Left renal pelvis (tissue), 4 donors: Measurements from ENCODE around the gene GOLGA8A. TPM values are rescaled to one million over a fixed set of nuclear protein-coding genes. Genes with fewer than 3 reads are reported as not detected.
"Not testable (repeated sequence)": the region's sequence is repeated elsewhere in the genome, so short reads cannot be mapped to it uniquely, and the experiment has no call there.

Experiments
- DNase-seq, 4 donors: peaks; one replicate each; pipeline ENCODE4 v3.0.0-alpha.2; 2013; ENCODE audit warnings: low read depth in 4 of 4, low spot score in 3 of 4
- polyA plus RNA-seq, 4 donors: library from polyadenylated mRNA; unstranded; fragments of 120-200 nt; gene quantifications; one replicate each; pipeline ENCODE4 v1.2.1, GENCODE V29; 2013; ENCODE audit not compliant: insufficient read length in 4 of 4

GOLGA8A gene, protein sequence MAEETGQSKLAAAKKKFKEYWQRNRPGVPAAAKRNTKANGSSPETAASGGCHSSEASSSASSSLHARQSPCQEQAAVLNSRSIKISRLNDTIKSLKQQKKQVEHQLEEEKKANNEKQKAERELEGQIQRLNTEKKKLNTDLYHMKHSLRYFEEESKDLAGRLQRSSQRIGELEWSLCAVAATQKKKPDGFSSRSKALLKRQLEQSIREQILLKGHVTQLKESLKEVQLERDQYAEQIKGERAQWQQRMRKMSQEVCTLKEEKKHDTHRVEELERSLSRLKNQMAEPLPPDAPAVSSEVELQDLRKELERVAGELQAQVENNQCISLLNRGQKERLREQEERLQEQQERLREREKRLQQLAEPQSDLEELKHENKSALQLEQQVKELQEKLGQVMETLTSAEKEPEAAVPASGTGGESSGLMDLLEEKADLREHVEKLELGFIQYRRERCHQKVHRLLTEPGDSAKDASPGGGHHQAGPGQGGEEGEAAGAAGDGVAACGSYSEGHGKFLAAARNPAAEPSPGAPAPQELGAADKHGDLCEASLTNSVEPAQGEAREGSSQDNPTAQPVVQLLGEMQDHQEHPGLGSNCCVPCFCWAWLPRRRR
- polyA plus RNA-seq: 100 to 1,000 TPM in 2 of 4 donors, 10 to 100 TPM in 2; 55.3 to 137 (median 92.1) TPM

DNA sequence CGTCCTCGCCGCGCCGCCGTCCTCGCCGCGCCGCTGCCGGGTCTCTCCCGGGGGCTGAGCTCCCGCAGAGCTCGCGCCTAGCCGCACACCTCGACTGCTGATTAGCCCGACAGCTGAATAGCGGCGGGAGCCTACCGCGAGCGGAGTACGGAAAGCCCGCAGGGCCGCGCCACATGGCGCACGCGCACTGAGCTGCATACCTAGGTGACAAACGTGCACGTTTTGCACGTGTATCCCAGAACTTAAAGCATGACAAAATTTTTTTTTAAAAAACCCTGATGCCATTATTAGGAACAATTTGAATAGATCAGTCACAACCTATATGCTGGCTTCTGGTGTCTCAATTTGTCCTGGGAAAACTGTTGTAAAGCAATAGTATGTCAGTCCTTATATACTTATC is at the start of gene GOLGA8A:
Gene GOLGA8A, minus strand, starts transcription at position 122 of the 400 bp plus-strand sequence. CDS start 48,117 bp downstream, outside the sequence.
- DNase-seq: peak; percentile 26 to 48 (median 40)

DNA sequence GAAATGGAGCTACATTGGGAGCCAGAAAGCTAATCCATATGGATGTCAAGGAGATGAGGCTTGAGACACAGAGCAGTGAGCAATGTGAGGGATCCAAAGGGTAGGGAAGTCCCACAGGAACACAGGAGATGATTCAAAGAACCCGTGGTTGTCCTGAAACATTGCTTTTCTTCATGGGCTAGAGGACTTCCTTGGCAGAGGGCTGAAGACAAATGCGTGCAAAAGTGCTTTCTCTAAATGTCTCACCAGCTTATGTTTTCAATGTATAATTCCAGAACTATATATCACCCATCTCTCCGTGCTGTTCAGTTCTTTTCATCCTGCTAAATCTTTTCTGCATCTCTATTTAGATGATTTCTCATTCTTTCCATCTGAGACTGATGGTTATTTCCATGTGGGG is 46.0 kb upstream of the GOLGA8A start:
- no peak for DNase-seq

DNA sequence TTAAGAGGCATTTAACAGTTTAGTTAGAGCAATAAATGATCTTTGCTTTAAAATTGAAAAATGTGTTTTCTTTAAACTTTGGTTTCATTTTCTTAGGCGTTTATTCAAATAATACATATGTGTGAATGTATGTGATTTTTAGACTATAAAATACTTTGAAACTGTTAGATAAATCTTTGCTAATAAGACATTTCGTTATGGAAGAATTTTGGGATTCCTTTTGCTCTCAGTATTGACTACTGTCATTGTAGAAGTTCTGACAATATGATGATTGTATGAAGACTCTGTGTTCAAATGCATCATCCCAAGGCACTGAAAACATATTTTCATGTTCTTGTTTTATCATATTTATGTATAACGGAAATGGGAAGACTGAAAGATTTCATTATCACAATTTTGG is 43.8 kb upstream of the GOLGA8A start:
- no peak for DNase-seq

DNA sequence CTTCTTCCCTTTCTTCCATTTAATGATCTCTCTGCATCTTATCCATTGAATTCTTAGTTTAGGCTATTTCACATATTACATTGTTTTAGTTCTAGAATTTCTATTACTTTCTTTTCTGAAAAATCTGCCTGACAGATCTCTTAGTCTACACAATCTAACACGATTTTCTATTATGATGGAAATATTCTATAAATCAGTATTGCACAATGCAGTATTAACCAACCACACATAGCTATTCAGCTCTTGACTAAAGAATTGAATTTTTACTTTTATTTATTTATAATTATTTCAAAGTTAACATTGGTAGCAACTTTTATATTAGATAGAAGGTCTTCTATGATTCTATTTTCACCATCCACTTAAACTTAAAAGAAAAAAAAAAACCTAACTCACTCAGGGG is 36.2 kb upstream of the GOLGA8A start:
- no peak for DNase-seq

GRCh38 chr15:34472947-34473346 is 35.3 kb upstream of the GOLGA8A start:
- no peak for DNase-seq

GRCh38 chr15:34470892-34471291 is 33.3 kb upstream of the GOLGA8A start:
- no peak for DNase-seq

DNA sequence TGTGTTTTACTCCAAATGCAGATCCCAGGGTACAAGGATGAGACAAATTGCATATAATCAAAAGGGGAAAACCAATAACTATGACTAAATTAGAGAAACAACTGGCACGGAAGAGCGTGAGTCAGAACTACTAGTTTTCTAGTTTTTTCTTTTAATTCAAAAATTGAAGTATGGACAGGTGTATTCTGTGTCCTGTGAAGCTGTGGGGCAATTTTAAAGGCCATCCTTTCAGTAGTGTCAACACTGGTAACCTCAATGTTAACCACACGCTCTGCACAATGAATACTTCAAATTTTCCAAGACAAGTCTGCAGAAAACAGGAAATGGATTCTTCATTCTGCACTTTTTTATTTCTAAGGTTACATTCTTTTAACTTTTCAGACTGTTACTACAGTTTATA is 32.5 kb upstream of the GOLGA8A start:
- no peak for DNase-seq

DNA sequence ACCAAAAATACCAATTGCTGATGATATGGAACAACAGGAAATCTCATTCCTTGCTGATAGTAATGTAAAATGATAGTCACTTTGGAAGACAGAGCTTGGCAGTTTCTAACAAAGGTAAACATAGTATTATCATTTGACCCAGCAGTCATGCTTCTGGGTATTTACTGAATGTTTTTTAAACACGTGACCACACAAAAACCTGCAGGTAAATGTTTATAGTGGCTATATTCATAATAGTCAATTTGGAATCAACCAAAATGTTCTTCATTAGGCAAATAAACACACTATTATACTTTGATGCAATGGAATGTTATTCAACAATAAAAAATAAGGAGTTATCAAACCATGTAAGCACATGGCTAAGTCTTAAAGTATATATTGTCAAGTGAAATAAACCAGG is 24.1 kb upstream of the GOLGA8A start:
- DNase-seq: no peak

DNA sequence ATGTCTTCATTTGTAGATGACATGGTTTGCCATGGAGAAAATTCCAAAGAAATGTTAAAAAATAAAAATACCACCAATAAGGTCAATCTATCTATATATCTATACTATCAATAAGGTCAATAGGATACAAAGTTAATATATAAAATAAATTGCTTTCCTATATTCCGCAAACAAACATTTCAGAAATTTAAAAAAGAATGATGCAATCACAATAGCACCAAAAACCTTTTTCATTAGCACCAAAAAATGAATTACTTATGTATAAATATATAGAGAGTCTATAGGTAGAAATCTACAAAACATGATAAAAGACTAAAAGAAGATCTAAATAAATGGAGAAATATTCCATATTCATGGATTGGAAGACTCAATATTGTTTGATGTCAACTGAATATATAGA is 22.8 kb upstream of the GOLGA8A start:
- DNase-seq: no peak

DNA sequence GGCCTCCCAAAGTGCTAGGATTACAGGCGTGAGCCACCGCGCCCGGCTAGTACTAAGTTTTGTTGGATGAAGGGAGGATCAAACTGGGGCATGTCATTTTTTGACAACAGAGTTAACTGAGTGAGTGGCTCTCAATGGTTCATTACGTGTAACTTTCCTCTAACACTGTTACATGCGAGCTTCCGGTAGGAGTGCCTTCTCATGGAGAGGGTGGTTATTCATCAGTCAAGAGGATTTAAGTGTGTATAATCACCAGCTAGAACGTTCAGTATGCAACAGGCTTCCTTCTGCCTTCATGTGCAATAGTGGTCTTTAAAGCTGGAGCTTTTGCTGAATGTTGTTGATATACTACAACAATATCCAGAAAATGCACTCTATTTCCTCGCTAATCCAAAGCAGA is 19.1 kb upstream of the GOLGA8A start:
- no peak for DNase-seq

DNA sequence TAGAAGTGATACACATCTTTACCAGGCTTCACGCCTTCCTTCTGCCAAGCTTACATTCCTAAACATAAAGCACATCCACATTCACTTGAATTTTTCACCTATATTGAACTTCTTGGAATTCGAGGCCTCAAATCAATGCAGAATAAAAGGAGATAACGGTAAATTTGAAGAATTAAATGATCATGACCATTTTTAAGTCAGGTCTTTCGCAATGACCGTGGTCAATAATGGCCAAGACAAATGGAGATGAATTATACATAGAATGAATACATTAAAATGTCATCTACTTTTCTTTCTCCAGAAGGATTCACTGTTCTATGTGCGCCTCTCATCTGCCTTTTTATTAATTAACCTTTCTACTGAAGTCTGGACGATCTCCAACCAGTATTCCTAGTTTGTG is 5.3 kb upstream of the GOLGA8A start:
- DNase-seq: no peak

GRCh38 chr15:34439878-34440277 is 2.3 kb upstream of the GOLGA8A start:
- DNase-seq: no peak

DNA sequence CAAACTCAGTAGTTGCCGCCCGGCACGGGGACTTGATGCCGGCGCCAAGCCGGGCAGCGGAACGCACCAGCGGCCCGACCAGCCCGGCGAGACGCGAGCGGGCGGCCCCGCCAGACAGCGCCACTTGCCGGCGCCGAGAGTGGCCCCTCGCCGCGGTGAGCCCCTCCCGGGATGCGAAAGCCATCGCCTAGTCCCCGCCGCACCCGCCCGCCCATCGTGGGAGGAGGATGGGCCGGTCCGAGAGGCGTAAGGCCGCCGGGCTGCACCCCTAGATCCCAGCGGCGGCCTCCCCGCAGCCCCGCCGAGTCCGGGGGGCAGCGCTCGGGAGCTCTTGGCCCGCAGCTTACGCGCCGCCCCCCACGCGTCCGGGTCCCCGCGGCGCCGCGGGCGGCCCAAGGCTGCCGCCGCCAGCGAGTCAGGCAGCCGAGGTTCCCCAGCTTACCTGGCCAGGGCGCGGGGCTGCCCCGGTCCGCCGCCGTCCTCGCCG is 609 bp downstream of the GOLGA8A start:
- peak in 2 of 4 donors; percentile 22 for DNase-seq

- DNase-seq: no peak
Measured at GRCh38 chr15:34436126-34436955, 1.3 kb downstream of the GOLGA8A start.

GRCh38 chr15:34435658-34436057 is 1.9 kb downstream of the GOLGA8A start:
- DNase-seq: no peak

DNA sequence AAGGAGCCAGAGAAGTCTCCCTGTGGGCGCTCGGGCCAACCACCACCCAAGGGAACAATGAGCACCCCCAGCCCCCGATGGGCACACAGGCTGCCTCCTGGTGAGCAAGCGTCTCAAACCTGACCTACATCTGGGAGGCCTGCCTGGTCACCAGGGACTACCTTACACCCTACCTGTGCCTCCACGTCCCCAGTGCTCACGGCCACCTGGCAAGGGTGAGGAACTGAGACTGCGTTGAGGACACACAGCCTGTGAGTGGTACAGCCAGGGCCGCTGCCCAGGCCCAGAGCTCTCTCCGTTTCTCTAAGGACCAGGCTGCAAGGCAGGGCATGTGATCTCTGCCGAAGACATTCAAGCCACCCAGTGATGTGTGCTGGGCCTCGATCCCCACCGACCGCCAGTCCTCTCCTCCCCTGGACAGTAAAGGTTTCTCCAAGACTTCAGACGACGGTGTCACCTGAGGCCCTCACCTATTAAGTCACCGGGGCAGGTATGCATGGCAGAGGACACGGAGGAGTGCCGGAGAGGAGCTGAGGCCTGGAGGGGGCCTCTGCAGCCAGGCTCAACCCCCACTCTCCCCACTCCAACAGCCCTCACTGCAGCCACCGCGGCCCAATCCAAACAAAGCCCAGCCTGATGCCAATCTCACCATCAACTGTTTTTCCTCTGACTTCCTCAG is 2.8 kb downstream of the GOLGA8A start:
- no peak for DNase-seq

DNA sequence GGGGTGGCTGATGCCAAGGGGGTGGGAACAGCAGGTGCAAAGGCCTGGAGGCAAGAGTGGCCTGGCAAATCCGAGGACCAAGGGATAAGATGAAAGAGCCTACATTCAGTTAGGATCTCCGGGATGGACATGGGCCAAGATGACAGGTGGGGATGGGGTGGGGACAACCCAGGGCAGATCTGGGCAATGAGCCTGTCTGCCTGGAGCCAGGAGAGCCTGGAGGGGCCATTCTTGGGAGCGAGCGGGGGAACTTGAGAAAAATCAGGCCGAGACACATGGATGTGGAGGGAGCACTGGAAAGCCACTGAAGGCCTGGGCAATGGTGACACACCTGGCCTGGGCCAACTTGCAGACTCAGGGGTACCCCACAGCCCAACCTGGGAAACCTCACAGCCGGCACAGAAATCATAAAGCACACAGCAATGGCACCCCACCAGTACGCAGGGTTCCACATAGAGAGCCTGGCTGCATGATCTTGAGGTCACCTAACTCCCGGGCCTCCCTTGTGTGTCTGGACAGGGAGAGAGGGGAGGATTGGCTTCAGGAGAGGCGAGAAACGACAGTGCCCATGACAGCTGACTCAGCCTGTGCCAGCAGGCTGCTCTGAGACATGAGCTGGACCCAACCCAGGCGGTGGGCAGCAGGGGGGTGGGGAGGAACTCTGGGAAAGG is 3.5 kb downstream of the GOLGA8A start:
- not testable (repeated sequence) for DNase-seq

DNA sequence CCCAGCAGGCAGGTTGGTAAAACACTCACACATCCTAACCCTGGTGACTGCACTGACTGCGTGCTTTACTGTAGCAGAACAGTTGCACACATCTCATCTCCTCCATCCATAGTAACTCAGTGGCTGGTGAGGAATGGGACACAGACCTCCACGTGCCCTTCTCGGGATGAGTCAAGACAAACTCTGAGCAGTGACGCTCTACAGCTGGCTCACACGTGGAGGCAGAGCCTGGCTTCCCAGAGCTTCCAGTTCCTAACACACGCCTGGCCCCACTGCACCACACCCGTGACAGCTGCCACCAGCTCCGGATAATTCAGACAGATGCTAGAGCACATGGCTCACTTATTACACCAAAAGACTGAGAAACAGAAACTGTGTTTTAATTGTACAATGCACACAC is 7.0 kb downstream of the GOLGA8A start:
- DNase-seq: not testable (repeated sequence)

DNA sequence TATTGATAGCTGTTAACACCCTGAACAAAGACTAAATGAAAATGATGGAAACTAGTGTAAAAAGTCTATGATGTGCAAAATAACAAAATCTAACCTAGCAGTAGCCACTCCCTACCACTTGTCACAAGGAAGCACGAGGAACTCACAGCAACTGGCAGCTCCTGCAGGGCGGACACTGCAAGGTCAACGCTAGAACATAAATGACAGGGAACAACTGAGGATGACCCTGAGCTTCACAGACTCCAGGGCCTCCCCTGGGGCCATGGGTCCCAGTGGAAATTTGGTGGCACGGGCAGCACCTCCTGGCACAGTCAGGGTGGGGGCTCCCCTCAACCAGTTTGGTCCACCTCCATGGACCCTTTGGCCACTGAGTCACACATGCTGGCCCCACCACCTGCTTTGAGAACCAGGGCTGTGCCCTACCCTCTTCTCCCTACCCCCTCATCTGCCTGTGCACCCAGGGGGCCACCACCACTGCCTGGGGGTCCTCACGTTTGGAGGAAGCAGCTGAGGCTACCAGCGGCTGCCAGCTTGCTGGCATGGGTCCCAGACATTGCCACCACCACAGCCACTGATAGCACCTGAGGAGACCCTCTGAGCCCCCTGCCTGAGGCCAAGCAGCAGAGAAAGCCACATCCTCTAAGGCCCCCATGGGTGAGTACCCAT is 14.1 kb downstream of the GOLGA8A start:
- DNase-seq: not testable (repeated sequence)
